ENCODE data around the gene OOSP4B.

GRCh38 chr11:60065801-60066200 lies 48.8 kb downstream of the OOSP4B start:
- TF ChIP-seq RFX5 (IDR thresholded peaks at IDR 0.05; ENCODE audit: low read length), result no peak
- no peak for TF ChIP-seq CTCF (IDR thresholded peaks at IDR 0.05)
- TF ChIP-seq FOXJ3 (CRISPR knock-in tag; IDR thresholded peaks at IDR 0.05), result no peak
- TF ChIP-seq TAF1 (IDR thresholded peaks at IDR 0.05; ENCODE audit: borderline replicate concordance, low read depth, low read length), result no peak
- no peak for TF ChIP-seq MAX (IDR thresholded peaks at IDR 0.05; ENCODE audit: low read depth)
- no peak for TF ChIP-seq USF1 (IDR thresholded peaks at IDR 0.05; ENCODE audit: borderline replicate concordance, low read depth)
- TF ChIP-seq POLR2AphosphoS5 (IDR thresholded peaks at IDR 0.05; ENCODE audit: low read depth, low read length), result no peak
- TF ChIP-seq EZH2phosphoT487 (IDR thresholded peaks at IDR 0.05; ENCODE audit: borderline replicate concordance, low read depth), result no peak
- TF ChIP-seq YY1 (IDR thresholded peaks at IDR 0.05; ENCODE audit: low read depth), result no peak
- TF ChIP-seq SMC3 (IDR thresholded peaks at IDR 0.05; ENCODE audit: low read depth, low read length), result no peak
- no peak for TF ChIP-seq RXRA (IDR thresholded peaks at IDR 0.05; ENCODE audit: borderline replicate concordance, low read depth)
- TF ChIP-seq NFIC (IDR thresholded peaks at IDR 0.05; ENCODE audit: borderline replicate concordance), result no peak
- TF ChIP-seq CHD2 (IDR thresholded peaks at IDR 0.05; ENCODE audit: low read length, partially characterized antibody), result no peak
- TF ChIP-seq ZBTB33 (IDR thresholded peaks at IDR 0.05; ENCODE audit: borderline replicate concordance, low read depth), result no peak

Measured in SK-N-SH (cell line).